ENCODE data around the gene XPR1.
"Not testable (repeated sequence)": the region's sequence is repeated elsewhere in the genome, so short reads cannot be mapped to it uniquely, and the experiment has no call there.

Gene XPR1

GRCh38 chr1:180757657-180758056, 125.8 kb downstream of the XPR1 start:
- H3K27ac Mint-ChIP-seq, result no peak overlapping the region
- no peak overlapping the region for H3K4me3 Mint-ChIP-seq
- ATAC-seq (no peak), DNase-seq (ENCODE audit: low spot score in 2 of 2) (no peak)
- peaks cover 2% of the 10 kb centered on the region for H3K9me3 Mint-ChIP-seq
- H3K4me1 Mint-ChIP-seq, result no peaks in the 10 kb centered on the region
- H3K36me3 Mint-ChIP-seq, result no peaks in the 10 kb centered on the region

GRCh38 chr1:180762796-180763195, 131.0 kb downstream of the XPR1 start:
- H3K4me3 Mint-ChIP-seq, result no peak overlapping the region
- H3K36me3 Mint-ChIP-seq, result no peaks in the 10 kb centered on the region
- H3K9me3 Mint-ChIP-seq, result no peaks in the 10 kb centered on the region
- DNase-seq (ENCODE audit: low spot score in 2 of 2) (no peak), ATAC-seq (no peak)
- H3K4me1 Mint-ChIP-seq, result no peaks in the 10 kb centered on the region
- H3K27ac Mint-ChIP-seq, result no peak overlapping the region

GRCh38 chr1:180765151-180765550, 133.3 kb downstream of the XPR1 start:
- Mint-ChIP-seq H3K36me3 (no peaks in the 10 kb centered on the region), H3K4me3 (no peak overlapping the region), H3K4me1 (peaks cover 3% of the 10 kb centered on the region), H3K27ac (no peak overlapping the region), H3K9me3 (peaks cover 2% of the 10 kb centered on the region)
- ATAC-seq, result no peak
- no peak for DNase-seq (ENCODE audit: low spot score in 2 of 2)

- no peak for DNase-seq (ENCODE audit: low spot score in 2 of 2)
- peaks cover 2% of the 10 kb centered on the region for H3K9me3 Mint-ChIP-seq
- H3K4me3 Mint-ChIP-seq, result no peak overlapping the region
- peaks cover 17% of the 10 kb centered on the region for H3K4me1 Mint-ChIP-seq
- no peaks in the 10 kb centered on the region for H3K36me3 Mint-ChIP-seq
- H3K27ac Mint-ChIP-seq, result no peak overlapping the region
- no peak for ATAC-seq
These were observed 138.1 kb downstream of the XPR1 start for GRCh38 chr1:180769889-180770288.

GRCh38 chr1:180773210-180773865, 141.5 kb downstream of the XPR1 start:
- Mint-ChIP-seq H3K4me1 (peaks cover 17% of the 10 kb centered on the region), H3K4me3 (no peak overlapping the region), H3K9me3 (peaks cover 2% of the 10 kb centered on the region), H3K36me3 (no peaks in the 10 kb centered on the region), H3K27ac (no peak overlapping the region)
- ATAC-seq, result no peak
- no peak for DNase-seq (ENCODE audit: low spot score in 2 of 2)

GRCh38 chr1:180775801-180776200, 144.0 kb downstream of the XPR1 start:
- DNase-seq (ENCODE audit: low spot score in 2 of 2) (no peak), ATAC-seq (no peak)
- H3K27ac Mint-ChIP-seq, result no peak overlapping the region
- peaks cover 16% of the 10 kb centered on the region for H3K4me1 Mint-ChIP-seq
- H3K36me3 Mint-ChIP-seq, result no peaks in the 10 kb centered on the region
- H3K9me3 Mint-ChIP-seq, result no peaks in the 10 kb centered on the region
- no peak overlapping the region for H3K4me3 Mint-ChIP-seq

- no peaks in the 10 kb centered on the region for H3K9me3 Mint-ChIP-seq
- H3K27ac Mint-ChIP-seq, result no peak overlapping the region
- ATAC-seq (no peak), DNase-seq (ENCODE audit: low spot score in 2 of 2) (no peak)
- H3K4me1 Mint-ChIP-seq, result peaks cover 14% of the 10 kb centered on the region
- H3K36me3 Mint-ChIP-seq, result no peaks in the 10 kb centered on the region
- H3K4me3 Mint-ChIP-seq, result no peak overlapping the region
These were observed 145.4 kb downstream of the XPR1 start for GRCh38 chr1:180777072-180777689.

GRCh38 chr1:180778782-180779398, 147.1 kb downstream of the XPR1 start:
- H3K27ac Mint-ChIP-seq, result no peak overlapping the region
- peaks cover 7% of the 10 kb centered on the region for H3K4me1 Mint-ChIP-seq
- H3K36me3 Mint-ChIP-seq, result no peaks in the 10 kb centered on the region
- no peak for ATAC-seq
- no peak for DNase-seq (ENCODE audit: low spot score in 2 of 2)
- no peak overlapping the region for H3K4me3 Mint-ChIP-seq
- no peaks in the 10 kb centered on the region for H3K9me3 Mint-ChIP-seq

GRCh38 chr1:180779584-180779983, 147.8 kb downstream of the XPR1 start:
- Mint-ChIP-seq H3K4me3 (no peak overlapping the region), H3K27ac (no peak overlapping the region), H3K36me3 (no peaks in the 10 kb centered on the region), H3K9me3 (no peaks in the 10 kb centered on the region), H3K4me1 (peaks cover 10% of the 10 kb centered on the region)
- DNase-seq (ENCODE audit: low spot score in 2 of 2) (no peak), ATAC-seq (no peak)

GRCh38 chr1:180781718-180782117, 149.9 kb downstream of the XPR1 start:
- ATAC-seq, result no peak
- Mint-ChIP-seq H3K9me3 (no peaks in the 10 kb centered on the region), H3K4me1 (peaks cover 11% of the 10 kb centered on the region), H3K36me3 (no peaks in the 10 kb centered on the region), H3K27ac (no peak overlapping the region), H3K4me3 (no peak overlapping the region)
- no peak for DNase-seq (ENCODE audit: low spot score in 2 of 2)

GRCh38 chr1:180785291-180785690, 153.5 kb downstream of the XPR1 start:
- Mint-ChIP-seq H3K9me3 (no peaks in the 10 kb centered on the region), H3K36me3 (peaks cover 18% of the 10 kb centered on the region), H3K4me3 (no peak overlapping the region), H3K4me1 (peaks cover 4% of the 10 kb centered on the region), H3K27ac (no peak overlapping the region)
- ATAC-seq (no peak), DNase-seq (ENCODE audit: low spot score in 2 of 2) (no peak)

GRCh38 chr1:180785887-180786286, 154.1 kb downstream of the XPR1 start:
- Mint-ChIP-seq H3K4me3 (no peak overlapping the region), H3K36me3 (peaks cover 18% of the 10 kb centered on the region), H3K27ac (no peak overlapping the region), H3K9me3 (no peaks in the 10 kb centered on the region), H3K4me1 (peaks cover 4% of the 10 kb centered on the region)
- ATAC-seq (no peak), DNase-seq (ENCODE audit: low spot score in 2 of 2) (no peak)

- H3K9me3 Mint-ChIP-seq, result no peaks in the 10 kb centered on the region
- H3K36me3 Mint-ChIP-seq, result peaks cover 18% of the 10 kb centered on the region
- ATAC-seq, result no peak
- no peak overlapping the region for H3K4me3 Mint-ChIP-seq
- H3K4me1 Mint-ChIP-seq, result peaks cover 4% of the 10 kb centered on the region
- H3K27ac Mint-ChIP-seq, result no peak overlapping the region
- DNase-seq (ENCODE audit: low spot score in 2 of 2), result no peak
These were observed 154.8 kb downstream of the XPR1 start for GRCh38 chr1:180786624-180787023.

- Mint-ChIP-seq H3K4me3 (no peak overlapping the region), H3K9me3 (no peaks in the 10 kb centered on the region), H3K27ac (no peak overlapping the region), H3K4me1 (peaks cover 11% of the 10 kb centered on the region), H3K36me3 (peaks cover 18% of the 10 kb centered on the region)
- ATAC-seq (no peak), DNase-seq (ENCODE audit: low spot score in 2 of 2) (no peak)
These were observed 155.9 kb downstream of the XPR1 start for GRCh38 chr1:180787628-180788307.

- ATAC-seq (no peak), DNase-seq (ENCODE audit: low spot score in 2 of 2) (no peak)
- H3K9me3 Mint-ChIP-seq, result no peaks in the 10 kb centered on the region
- H3K36me3 Mint-ChIP-seq, result peaks cover 18% of the 10 kb centered on the region
- peaks cover 15% of the 10 kb centered on the region for H3K4me1 Mint-ChIP-seq
- H3K27ac Mint-ChIP-seq, result no peak overlapping the region
- no peak overlapping the region for H3K4me3 Mint-ChIP-seq
These were observed 157.6 kb downstream of the XPR1 start for GRCh38 chr1:180789460-180789859.

GRCh38 chr1:180791152-180791551, 159.3 kb downstream of the XPR1 start:
- Mint-ChIP-seq H3K4me1 (peaks cover 13% of the 10 kb centered on the region), H3K36me3 (peaks cover 18% of the 10 kb centered on the region)
- not testable (repeated sequence) for ATAC-seq; H3K27ac Mint-ChIP-seq; H3K9me3 Mint-ChIP-seq; H3K4me3 Mint-ChIP-seq; DNase-seq (ENCODE audit: low spot score in 2 of 2)

All from stimulated activated effector memory CD8-positive, alpha-beta T cell treated with anti-CD3 and anti-CD28 coated beads, Interleukin-12 subunit alpha, Interleukin-12 subunit beta, amount 100 ng/mL, for 72 hours (primary cell).